Measurements from ENCODE around the gene VWDE. TPM values are rescaled to one million over a fixed set of nuclear protein-coding genes. Genes with fewer than 3 reads are reported as not detected.

Gene VWDE
- total RNA-seq, 2 donors from 2014 or later = 11.8 to 12.1 TPM

GRCh38 chr7:12297283-12298108 is 106.2 kb downstream of the VWDE start:
- Histone ChIP-seq H3K9ac (ENCODE audit: extremely low read depth, low read length, poor library complexity, severe bottlenecking) (no peak overlapping the region), H3K9me3 (ENCODE audit: control insufficient read depth, low read length) (no peaks in the 10 kb centered on the region), H3K36me3 (ENCODE audit: control insufficient read depth, insufficient read depth, low read length) (no peaks in the 10 kb centered on the region), H3K27ac (ENCODE audit: low read depth, low read length) (no peak overlapping the region), H3K4me1 (ENCODE audit: control insufficient read depth, insufficient read depth, low read length) (no peaks in the 10 kb centered on the region), H3K27me3 (ENCODE audit: control insufficient read depth, insufficient read depth, low read length, poor library complexity, severe bottlenecking) (no peaks in the 10 kb centered on the region), H3K4me3 (ENCODE audit: low read length) (no peak overlapping the region)
- no peak overlapping the region for H3K27ac Mint-ChIP-seq
- DNase-seq = no peak
- no peaks in the 10 kb centered on the region for H3K9me3 Mint-ChIP-seq
- no peaks in the 10 kb centered on the region for H3K4me1 Mint-ChIP-seq
- no peak overlapping the region for H3K4me3 Mint-ChIP-seq
- H3K27me3 Mint-ChIP-seq (ENCODE audit: insufficient read depth) = peaks cover 1% of the 10 kb centered on the region
- TF ChIP-seq CTCF (conservative IDR thresholded peaks at IDR 0.05) = no peak
- WGBS, 2 experiments (ENCODE audit: insufficient coverage in 1 of 2, insufficient read length in 1 of 2) = 80 to 95% methylated on average over 1 to 2 of the region's 3 CpGs
- no peaks in the 10 kb centered on the region for H3K36me3 Mint-ChIP-seq (ENCODE audit: low read depth)

- Histone ChIP-seq H3K27ac (ENCODE audit: low read depth, low read length) (no peak overlapping the region), H3K27me3 (ENCODE audit: control insufficient read depth, insufficient read depth, low read length, poor library complexity, severe bottlenecking) (no peaks in the 10 kb centered on the region), H3K9ac (ENCODE audit: extremely low read depth, low read length, poor library complexity, severe bottlenecking) (no peak overlapping the region), H3K9me3 (ENCODE audit: control insufficient read depth, low read length) (peaks cover 13% of the 10 kb centered on the region), H3K36me3 (ENCODE audit: control insufficient read depth, insufficient read depth, low read length) (no peaks in the 10 kb centered on the region), H3K4me3 (ENCODE audit: low read length) (no peak overlapping the region), H3K4me1 (ENCODE audit: control insufficient read depth, insufficient read depth, low read length) (no peaks in the 10 kb centered on the region)
- 89 to 92% methylated on average over 4 to 7 of the region's 7 CpGs for WGBS, 2 experiments (ENCODE audit: insufficient coverage in 1 of 2, insufficient read length in 1 of 2)
- no peak for DNase-seq
- no peaks in the 10 kb centered on the region for H3K4me1 Mint-ChIP-seq
- TF ChIP-seq CTCF (conservative IDR thresholded peaks at IDR 0.05) = no peak
- H3K36me3 Mint-ChIP-seq (ENCODE audit: low read depth) = no peaks in the 10 kb centered on the region
- no peak overlapping the region for H3K4me3 Mint-ChIP-seq
- peaks cover 1% of the 10 kb centered on the region for H3K27me3 Mint-ChIP-seq (ENCODE audit: insufficient read depth)
- peaks cover 10% of the 10 kb centered on the region for H3K9me3 Mint-ChIP-seq
- no peak overlapping the region for H3K27ac Mint-ChIP-seq
These were observed 107.6 kb downstream of the VWDE start for GRCh38 chr7:12296051-12296570.

GRCh38 chr7:12294701-12295100 is 109.0 kb downstream of the VWDE start:
- 83 to 95% methylated on average over 1 to 2 of the region's 2 CpGs for WGBS, 2 experiments (ENCODE audit: insufficient coverage in 1 of 2, insufficient read length in 1 of 2)
- Histone ChIP-seq H3K4me1 (ENCODE audit: control insufficient read depth, insufficient read depth, low read length) (no peaks in the 10 kb centered on the region), H3K27me3 (ENCODE audit: control insufficient read depth, insufficient read depth, low read length, poor library complexity, severe bottlenecking) (no peaks in the 10 kb centered on the region), H3K9ac (ENCODE audit: extremely low read depth, low read length, poor library complexity, severe bottlenecking) (no peak overlapping the region), H3K9me3 (ENCODE audit: control insufficient read depth, low read length) (peaks cover 20% of the 10 kb centered on the region), H3K36me3 (ENCODE audit: control insufficient read depth, insufficient read depth, low read length) (no peaks in the 10 kb centered on the region), H3K27ac (ENCODE audit: low read depth, low read length) (no peak overlapping the region), H3K4me3 (ENCODE audit: low read length) (no peak overlapping the region)
- Mint-ChIP-seq H3K27ac (no peak overlapping the region), H3K27me3 (ENCODE audit: insufficient read depth) (peaks cover 1% of the 10 kb centered on the region), H3K9me3 (peaks cover 16% of the 10 kb centered on the region), H3K36me3 (ENCODE audit: low read depth) (no peaks in the 10 kb centered on the region), H3K4me1 (no peaks in the 10 kb centered on the region), H3K4me3 (no peak overlapping the region)
- TF ChIP-seq CTCF (conservative IDR thresholded peaks at IDR 0.05) = no peak
- no peak for DNase-seq
